Spleen (tissue), 11 donors: ENCODE measurements around the gene FBRS. TPM values are rescaled to one million over a fixed set of nuclear protein-coding genes. Genes with fewer than 3 reads are reported as not detected.

Experiments used
- DNase-seq: peaks from one replicate; pipeline ENCODE4 v3.0.0-alpha.2; 2020
- H3K27ac ChIP-seq, 8 donors: fragments of 200-600 bp; sonication (generic) in 7 of 8; 1 replicate in 4 of 8; 2 replicates in 4 of 8; pipeline versions ENCODE4 v1.5.0 to v1.8.0; 2016 to 2021; ENCODE audit warnings: inconsistent platforms in 4 of 8, mild to moderate bottlenecking in 4 of 8, moderate library complexity in 1 of 8
- H3K27me3 ChIP-seq, 7 donors: fragments of 200-600 bp; sonication (generic) in 6 of 7; replicated peaks in 1 of 7; 1 replicate in 4 of 7; 2 replicates in 3 of 7; pipeline versions ENCODE4 v1.5.0 to v1.8.0; 2016 to 2021; ENCODE audit warnings: inconsistent platforms in 3 of 7, mild to moderate bottlenecking in 1 of 7
- H3K36me3 ChIP-seq, 6 donors: fragments of 200-600 bp; sonication (generic) in 5 of 6; 1 replicate in 4 of 6; 2 replicates in 2 of 6; pipeline versions ENCODE4 v1.5.0 to v1.8.0; 2016 to 2021; ENCODE audit warnings: inconsistent platforms in 2 of 6
- H3K4me1 ChIP-seq, 6 donors: fragments of 200-600 bp; sonication (generic) in 5 of 6; 1 replicate in 3 of 6; 2 replicates in 3 of 6; pipeline versions ENCODE4 v1.5.0 to v1.8.0; 2016 to 2021; ENCODE audit warnings: inconsistent platforms in 3 of 6
- H3K4me3 ChIP-seq, 8 donors: fragments of 200-600 bp; sonication (generic) in 7 of 8; 1 replicate in 4 of 8; 2 replicates in 4 of 8; pipeline versions ENCODE4 v1.5.0 to v1.8.0; 2016 to 2021; ENCODE audit warnings: inconsistent platforms in 4 of 8, mild to moderate bottlenecking in 4 of 8, moderate library complexity in 2 of 8
- H3K9me3 ChIP-seq, 8 donors: fragments of 200-600 bp; sonication (generic) in 7 of 8; 1 replicate in 4 of 8; 2 replicates in 4 of 8; pipeline versions ENCODE4 v1.5.0 to v1.8.0; 2016 to 2021; ENCODE audit warnings: inconsistent platforms in 4 of 8
- CTCF ChIP-seq, 11 experiments: fragments of 200-600 bp in 7 of 11; fragments of 450-650 bp in 4 of 11; sonication (generic) in 4 of 11; IDR thresholded peaks in 8 of 11; conservative IDR thresholded peaks in 3 of 11; 1 replicate in 7 of 11; 2 replicates in 4 of 11; pipeline versions ENCODE4 v1.4.0 to v1.8.0; 2016 to 2021; ENCODE audit warnings: antibody characterized with exemption in 11 of 11, inconsistent platforms in 4 of 11, mild to moderate bottlenecking in 1 of 11
- POLR2A ChIP-seq, 3 donors: fragments of 450-650 bp; IDR thresholded peaks; one replicate each; pipeline ENCODE4 v1.5.1; 2017; ENCODE audit warnings: antibody characterized with exemption in 3 of 3, mild to moderate bottlenecking in 1 of 3
- POLR2AphosphoS5 ChIP-seq, 3 donors: sonication (generic); formaldehyde crosslinking; IDR thresholded peaks; one replicate each; pipeline ENCODE4 v1.5.1; 2017; ENCODE audit warnings: antibody characterized with exemption in 3 of 3
- WGBS, 5 donors: extraction: QIAGEN DNeasy Blood & Tissue Kit in 3 of 5; methylation state at CpG; one replicate each; pipeline versions ENCODE4 v1.1.5 to v1.1.7; 2013 to 2018; 5-methylcytosine and 5-hydroxymethylcytosine counted together
- intact Hi-C: fragments of 100-400 bp; cut with DNase I; formaldehyde crosslinking; loops from one replicate; pipeline ENCODE4 v1.15.0; 2023; ENCODE audit warnings: low total_unique reads
- polyA plus RNA-seq, 3 donors: library from polyadenylated mRNA; stranded (reverse); fragments of 200-250 nt; gene quantifications; one replicate each; pipeline ENCODE4 v1.2.1, GENCODE V29; 2013
- total RNA-seq, 7 donors: library from RNA; depleted of rRNA in 3 of 7; stranded (reverse); fragments of >200 nt in 3 of 7; fragmentation: NEBNext Ultra II Directional in 4 of 7; extraction: Animal tissue kit (Norgen Biotek cat#: 25700) in 4 of 7; gene quantifications; one replicate each; pipeline versions ENCODE4 v1.1.0 to v1.2.1, GENCODE V29; 2016 to 2021
- donor health status: healthy with polysubstance abuse.
- donor health status: DM: no; HTN: no; CAD: no; lungs with moderate emphysema.
- donor health status: DM: no; HTN: no; CAD: no.
- donor health status: Bipolar disorder and iron deficiency.
- donor health status: healthy.
- donor health status: DM: no; HTN: no; CAD: no.
- donor health status: DM: yes; HTN: yes; CAD: no.

FBRS gene
- total and polyA plus RNA-seq, 10 donors = 25.8 to 118 (median 76.1) TPM

GRCh38 chr16:30615358-30616091 is 42.7 kb upstream of the FBRS start:
- TF ChIP-seq CTCF (IDR thresholded peaks at IDR 0.05 in 8 of 11, conservative IDR thresholded peaks at IDR 0.05 in 3 of 11) (peak in 10 of 11 experiments; percentile 13 to 70 (median 46)), POLR2A (IDR thresholded peaks at IDR 0.05) (no peak), POLR2AphosphoS5 (IDR thresholded peaks at IDR 0.05) (peak in 1 of 3 donors; percentile 16)
- H3K36me3 ChIP-seq = no peaks in the 10 kb centered on the region
- H3K27ac ChIP-seq = no peak overlapping the region
- WGBS, 5 donors = 50 to 63% (median 61%) methylated on average over 12 of the region's 12 CpGs
- intact Hi-C loops = no loop called here
- DNase-seq = peak; percentile 87
- H3K9me3 ChIP-seq = no peaks in the 10 kb centered on the region
- H3K27me3 ChIP-seq = no peaks in the 10 kb centered on the region
- no peak overlapping the region for H3K4me3 ChIP-seq
- H3K4me1 ChIP-seq = peaks cover 0 to 25% (median 9%) of the 10 kb centered on the region in 6 donors

- intact Hi-C loops = no loop called here
- Histone ChIP-seq H3K27ac (no peak overlapping the region), H3K27me3 (no peaks in the 10 kb centered on the region), H3K4me3 (no peak overlapping the region), H3K9me3 (no peaks in the 10 kb centered on the region), H3K4me1 (peaks cover 0 to 12% (median under 1%) of the 10 kb centered on the region in 6 donors), H3K36me3 (no peaks in the 10 kb centered on the region)
- WGBS, 5 donors = 63 to 86% (median 75%) methylated on average over 4 of the region's 4 CpGs
- TF ChIP-seq CTCF (IDR thresholded peaks at IDR 0.05 in 8 of 11, conservative IDR thresholded peaks at IDR 0.05 in 3 of 11) (no peak), POLR2AphosphoS5 (IDR thresholded peaks at IDR 0.05) (no peak), POLR2A (IDR thresholded peaks at IDR 0.05) (no peak)
- DNase-seq = no peak
Measured at GRCh38 chr16:30619202-30619601, 39.0 kb upstream of the FBRS start.

- no peaks in the 10 kb centered on the region for H3K36me3 ChIP-seq
- H3K4me1 ChIP-seq = peaks cover 0 to 9% (median 0%) of the 10 kb centered on the region in 6 donors
- no peaks in the 10 kb centered on the region for H3K27me3 ChIP-seq
- no peaks in the 10 kb centered on the region for H3K9me3 ChIP-seq
- intact Hi-C loops = no loop called here
- WGBS, 5 donors = 79 to 94% (median 84%) methylated on average over 5 of the region's 5 CpGs
- TF ChIP-seq POLR2A (IDR thresholded peaks at IDR 0.05) (no peak), POLR2AphosphoS5 (IDR thresholded peaks at IDR 0.05) (no peak), CTCF (IDR thresholded peaks at IDR 0.05 in 8 of 11, conservative IDR thresholded peaks at IDR 0.05 in 3 of 11) (no peak)
- no peak for DNase-seq
- no peak overlapping the region for H3K27ac ChIP-seq
- no peak overlapping the region for H3K4me3 ChIP-seq
Measured at GRCh38 chr16:30619638-30620037, 38.6 kb upstream of the FBRS start.

GRCh38 chr16:30620169-30620568 is 38.1 kb upstream of the FBRS start:
- H3K9me3 ChIP-seq = no peaks in the 10 kb centered on the region
- intact Hi-C loops = no loop called here
- no peaks in the 10 kb centered on the region for H3K36me3 ChIP-seq
- 62 to 79% (median 78%) methylated on average over 3 of the region's 3 CpGs for WGBS, 5 donors
- peak; percentile 3 for DNase-seq
- no peak overlapping the region for H3K4me3 ChIP-seq
- H3K27ac ChIP-seq = no peak overlapping the region
- no peak for TF ChIP-seq POLR2A (IDR thresholded peaks at IDR 0.05)
- no peak for TF ChIP-seq POLR2AphosphoS5 (IDR thresholded peaks at IDR 0.05)
- TF ChIP-seq CTCF (IDR thresholded peaks at IDR 0.05 in 8 of 11, conservative IDR thresholded peaks at IDR 0.05 in 3 of 11) = no peak
- H3K27me3 ChIP-seq = no peaks in the 10 kb centered on the region
- H3K4me1 ChIP-seq = peaks cover 0 to 8% (median 0%) of the 10 kb centered on the region in 6 donors
